HEK293T (cell line): ENCODE data around the gene ABCB1.

Experiments
- CTCF ChIA-PET: fragments of 350-600 bp; formaldehyde crosslinking; extraction: SDS; loops from one replicate; lab custom pipeline; 2021; ENCODE audit warnings: antibody characterized with exemption, inconsistent platforms; lab: Yijun Ruan, JAX
- POLR2A ChIA-PET: fragments of 350-600 bp; formaldehyde crosslinking; extraction: SDS; loops from one replicate; lab custom pipeline; 2020; ENCODE audit warnings: antibody characterized with exemption, inconsistent platforms; lab: Yijun Ruan, JAX
- DNase-seq: peaks from one replicate; pipeline ENCODE4 v3.0.0; 2012; ENCODE audit warnings: mixed read lengths; ENCODE audit errors: extremely low spot score
- ARNT ChIP-seq: fragments of 450-650 bp; IDR thresholded peaks from 2 replicates; pipeline ENCODE4 v1.6.1; 2017; ENCODE audit warnings: mild to moderate bottlenecking
- BHLHE40 ChIP-seq: fragments of 450-650 bp; IDR thresholded peaks from 2 replicates; pipeline ENCODE4 v1.6.1; 2016; ENCODE audit warnings: mild to moderate bottlenecking, moderate library complexity, borderline replicate concordance
- CTBP1 ChIP-seq: fragments of 450-650 bp; IDR thresholded peaks from 2 replicates; pipeline ENCODE4 v1.6.1; 2016; ENCODE audit warnings: borderline replicate concordance
- ELF4 ChIP-seq: fragments of 450-650 bp; IDR thresholded peaks from 2 replicates; pipeline ENCODE4 v1.6.1; 2017; ENCODE audit warnings: antibody characterized with exemption
- FOXA1 ChIP-seq: fragments of 450-650 bp; IDR thresholded peaks from 2 replicates; pipeline ENCODE4 v1.6.1; 2016; ENCODE audit warnings: mild to moderate bottlenecking
- FOXK2 ChIP-seq: fragments of 450-650 bp; IDR thresholded peaks from 2 replicates; pipeline ENCODE4 v1.6.1; 2016; ENCODE audit warnings: mild to moderate bottlenecking
- FOXM1 ChIP-seq: fragments of 450-650 bp; IDR thresholded peaks from 2 replicates; pipeline ENCODE4 v1.6.1; 2017; ENCODE audit warnings: mild to moderate bottlenecking, borderline replicate concordance
- HDGF ChIP-seq: fragments of 450-650 bp; IDR thresholded peaks from 2 replicates; pipeline ENCODE4 v1.6.1; 2017; ENCODE audit warnings: antibody characterized with exemption, borderline replicate concordance
- L3MBTL2 ChIP-seq: fragments of 450-650 bp; conservative IDR thresholded peaks from 2 replicates; pipeline ENCODE4 v1.6.1; 2016; ENCODE audit warnings: mild to moderate bottlenecking
- LEF1 ChIP-seq: fragments of 450-650 bp; IDR thresholded peaks from 2 replicates; pipeline ENCODE4 v1.6.1; 2017; ENCODE audit warnings: mild to moderate bottlenecking, borderline replicate concordance
- NFRKB ChIP-seq: fragments of 450-650 bp; IDR thresholded peaks from 2 replicates; pipeline ENCODE4 v1.6.1; 2016; ENCODE audit warnings: mild to moderate bottlenecking, moderate library complexity
- PKNOX1 ChIP-seq: fragments of 450-650 bp; IDR thresholded peaks from 2 replicates; pipeline ENCODE4 v1.6.1; 2016
- SP1 ChIP-seq: fragments of 450-650 bp; IDR thresholded peaks from 2 replicates; pipeline ENCODE4 v1.6.1; 2017
- SUZ12 ChIP-seq: fragments of 450-650 bp; IDR thresholded peaks from 2 replicates; pipeline ENCODE4 v1.6.1; 2016; ENCODE audit warnings: mild to moderate bottlenecking
- TARDBP ChIP-seq: fragments of 450-650 bp; IDR thresholded peaks from 2 replicates; pipeline ENCODE4 v1.6.1; 2016
- ZNF384 ChIP-seq: fragments of 450-650 bp; IDR thresholded peaks from 2 replicates; pipeline ENCODE4 v1.6.1; 2016

The ABCB1 gene

GRCh38 chr7:87604264-87604663 is 3.6 kb upstream of the ABCB1 start:
- no peak for DNase-seq
- POLR2A ChIA-PET, result no interaction called here
- no peak for TF ChIP-seq TARDBP
- TF ChIP-seq BHLHE40, result no peak
- no peak for TF ChIP-seq PKNOX1
- no peak for TF ChIP-seq L3MBTL2
- no peak for TF ChIP-seq FOXK2
- TF ChIP-seq ARNT, result no peak
- no peak for TF ChIP-seq SP1
- no peak for TF ChIP-seq ELF4
- TF ChIP-seq FOXM1, result no peak
- TF ChIP-seq ZNF384, result no peak
- no peak for TF ChIP-seq NFRKB
- TF ChIP-seq CTBP1, result no peak
- TF ChIP-seq HDGF, result no peak
- no peak for TF ChIP-seq SUZ12
- no peak for TF ChIP-seq LEF1
- no peak for TF ChIP-seq FOXA1
- CTCF ChIA-PET, result no interaction called here

GRCh38 chr7:87599336-87599735 is 1.3 kb downstream of the ABCB1 start:
- TF ChIP-seq HDGF (no peak), NFRKB (no peak), L3MBTL2 (no peak), FOXM1 (no peak), ELF4 (no peak), SUZ12 (no peak), LEF1 (no peak), PKNOX1 (no peak), FOXK2 (no peak), BHLHE40 (no peak), ARNT (no peak), FOXA1 (no peak), SP1 (no peak), CTBP1 (no peak), TARDBP (no peak)
- CTCF ChIA-PET, result no interaction called here
- DNase-seq, result no peak
- POLR2A ChIA-PET, result no interaction called here

- no peak for TF ChIP-seq NFRKB
- no peak for TF ChIP-seq ARNT
- TF ChIP-seq ZNF384, result no peak
- TF ChIP-seq L3MBTL2, result no peak
- TF ChIP-seq SUZ12, result no peak
- no peak for TF ChIP-seq TARDBP
- TF ChIP-seq CTBP1, result no peak
- no peak for TF ChIP-seq HDGF
- no peak for TF ChIP-seq FOXA1
- TF ChIP-seq FOXK2, result no peak
- no peak for TF ChIP-seq PKNOX1
- no peak for TF ChIP-seq SP1
- TF ChIP-seq FOXM1, result no peak
- no peak for TF ChIP-seq BHLHE40
- no peak for TF ChIP-seq LEF1
- TF ChIP-seq ELF4, result no peak
- DNase-seq, result no peak
- CTCF ChIA-PET, result no interaction called here
- POLR2A ChIA-PET, result no interaction called here
Observed at GRCh38 chr7:87598234-87599009, 2.3 kb downstream of the ABCB1 start.

GRCh38 chr7:87596696-87597095 is 4.0 kb downstream of the ABCB1 start:
- TF ChIP-seq ZNF384, result no peak
- no peak for TF ChIP-seq SP1
- TF ChIP-seq FOXM1, result no peak
- TF ChIP-seq TARDBP, result no peak
- no peak for TF ChIP-seq BHLHE40
- TF ChIP-seq CTBP1, result no peak
- TF ChIP-seq FOXA1, result no peak
- no peak for TF ChIP-seq L3MBTL2
- no peak for TF ChIP-seq FOXK2
- TF ChIP-seq LEF1, result no peak
- TF ChIP-seq ELF4, result no peak
- TF ChIP-seq NFRKB, result no peak
- TF ChIP-seq HDGF, result no peak
- ChIA-PET POLR2A (no interaction called here), CTCF (no interaction called here)
- no peak for DNase-seq

- TF ChIP-seq CTBP1 (no peak), ELF4 (no peak), L3MBTL2 (no peak)
- no peak for DNase-seq
- ChIA-PET POLR2A (no interaction called here), CTCF (no interaction called here)
Observed at GRCh38 chr7:87596136-87596535, 4.5 kb downstream of the ABCB1 start.

- CTCF ChIA-PET, result no interaction called here
- no peak for DNase-seq
- TF ChIP-seq TARDBP, result no peak
- TF ChIP-seq ELF4, result no peak
- POLR2A ChIA-PET, result no interaction called here
Observed at GRCh38 chr7:87592300-87592699, 8.4 kb downstream of the ABCB1 start.
